PC-9 (cell line): ENCODE results near the gene FCHO1. TPM values are rescaled to one million over a fixed set of nuclear protein-coding genes. Genes with fewer than 3 reads are reported as not detected.

Experiments used
- BruUV-seq: library from RNA; stranded (reverse); fragments of 400-500 nt; replicated peaks from 2 replicates; lab custom pipeline; 2021; lab: Mats Ljungman, UMichigan
- CTCF ChIA-PET: fragments of 300-600 bp; sonication (Branson Sonifier 250); formaldehyde crosslinking; loops from one replicate; lab custom pipeline; 2022; ENCODE audit warnings: antibody characterized with exemption; lab: Charles Lee
- POLR2A ChIA-PET: fragments of 300-600 bp; sonication (Branson Sonifier 250); formaldehyde crosslinking; loops from one replicate; lab custom pipeline; 2022; ENCODE audit warnings: antibody characterized with exemption; ENCODE audit not compliant: unreplicated experiment; lab: Charles Lee
- DNase-seq, 2 experiments: peaks; one replicate each; pipeline versions ENCODE4 v3.0.0 to v3.0.0-alpha.2; 2015 to 2022; ENCODE audit warnings: mixed read lengths in 1 of 2
- H2AFZ ChIP-seq: fragments of 200-600 bp; sonication (generic); 2 replicates; pipeline ENCODE4 v1.8.1; 2017; ENCODE audit warnings: antibody characterized with exemption
- H3F3A ChIP-seq: fragments of 200-600 bp; sonication (generic); 2 replicates; pipeline ENCODE4 v1.8.1; 2017; ENCODE audit warnings: antibody characterized with exemption, mild to moderate bottlenecking, low read depth; ENCODE audit not compliant: insufficient read depth
- H3K27ac ChIP-seq: fragments of 200-600 bp; sonication (generic); 2 replicates; pipeline ENCODE4 v1.6.1; 2016; ENCODE audit warnings: mixed run types
- H3K27me3 ChIP-seq: fragments of 200-600 bp; sonication (generic); 2 replicates; pipeline ENCODE4 v1.6.1; 2016; ENCODE audit warnings: low read depth, mixed run types; ENCODE audit not compliant: insufficient read depth
- H3K36me3 ChIP-seq: fragments of 200-600 bp; sonication (generic); 2 replicates; pipeline ENCODE4 v1.6.1; 2016; ENCODE audit warnings: low read depth, mixed run types
- H3K4me1 ChIP-seq: fragments of 200-600 bp; sonication (generic); replicated peaks from 2 replicates; pipeline ENCODE4 v1.6.1; 2016; ENCODE audit warnings: mixed run types; ENCODE audit not compliant: insufficient read depth
- H3K4me2 ChIP-seq: fragments of 200-600 bp; sonication (generic); 2 replicates; pipeline ENCODE4 v1.6.1; 2017; ENCODE audit warnings: mixed run types
- H3K4me3 ChIP-seq: fragments of 200-600 bp; sonication (generic); 2 replicates; pipeline ENCODE4 v1.6.1; 2016; ENCODE audit warnings: mixed run types
- H3K79me2 ChIP-seq: fragments of 200-600 bp; sonication (generic); 2 replicates; pipeline ENCODE4 v1.6.1; 2017; ENCODE audit warnings: low read depth, mixed run types
- H3K9me2 ChIP-seq: fragments of 200-600 bp; sonication (generic); 2 replicates; pipeline ENCODE4 v1.8.1; 2017; ENCODE audit warnings: mild to moderate bottlenecking; ENCODE audit not compliant: insufficient read depth
- H3K9me3 ChIP-seq: fragments of 200-600 bp; sonication (generic); 2 replicates; pipeline ENCODE4 v1.8.1; 2016; ENCODE audit warnings: low read depth; ENCODE audit not compliant: insufficient read depth
- H4K20me1 ChIP-seq: fragments of 200-600 bp; sonication (generic); 2 replicates; pipeline ENCODE4 v1.8.1; 2017; ENCODE audit not compliant: insufficient read depth
- CTCF ChIP-seq: fragments of 200-600 bp; sonication (generic); conservative IDR thresholded peaks from 2 replicates; pipeline ENCODE4 v1.6.1; 2017; ENCODE audit warnings: mixed run types, antibody characterized with exemption, mild to moderate bottlenecking, moderate library complexity
- EZH2 ChIP-seq: fragments of 200-600 bp; sonication (generic); IDR thresholded peaks from 2 replicates; pipeline ENCODE4 v1.8.0; 2017; ENCODE audit warnings: antibody characterized with exemption, low read depth
- intact Hi-C: fragments of 100-400 bp; cut with micrococcal nuclease; formaldehyde crosslinking; loops from one replicate; pipeline ENCODE4 v1.10.0; 2022; ENCODE audit not compliant: unreplicated experiment
- total RNA-seq: library from RNA; stranded (reverse); gene quantifications from 2 replicates; pipeline ENCODE4 v1.2.3, GENCODE V29; 2021

Gene FCHO1
- total RNA-seq, 1 experiment from 2014 or later = 34.8 TPM

- no peaks in the 10 kb centered on the region for H3K9me3 ChIP-seq
- peaks cover 22% of the 10 kb centered on the region for H3F3A ChIP-seq
- peaks cover 1% of the 10 kb centered on the region; the same call in 1 of the 2 replicates for H3K4me1 ChIP-seq
- TF ChIP-seq EZH2 (no peak), CTCF (peak; percentile 97)
- no peaks in the 10 kb centered on the region for H4K20me1 ChIP-seq
- peaks cover 10% of the 10 kb centered on the region; the same call in 1 of the 2 replicates for H3K36me3 ChIP-seq
- no peaks in the 10 kb centered on the region for H3K27me3 ChIP-seq
- POLR2A ChIA-PET = no interaction called here
- no peaks in the 10 kb centered on the region for H3K9me2 ChIP-seq
- no peak overlapping the region for H3K4me2 ChIP-seq
- H2AFZ ChIP-seq = no peak overlapping the region
- H3K4me3 ChIP-seq = no peak overlapping the region
- CTCF ChIA-PET = interaction anchor here (0.6 kb wide), 2 partner anchors 170 to 563 kb away, joined by 5 to 7 read pairs; no protein-coding TSS in a partner anchor
- intact Hi-C loops = no loop called here
- peaks cover 8% of the 10 kb centered on the region; the same call in 1 of the 2 replicates for H3K79me2 ChIP-seq
- H3K27ac ChIP-seq = no peak overlapping the region
- DNase-seq = peak; percentile 48 to 54
- BruUV-seq = no TSS peak
Observed at GRCh38 chr19:17784201-17785008, 33.1 kb downstream of the FCHO1 start.

- Histone ChIP-seq H2AFZ (no peak overlapping the region), H3K79me2 (no peaks in the 10 kb centered on the region), H3F3A (peaks cover 47% of the 10 kb centered on the region), H3K27me3 (no peaks in the 10 kb centered on the region), H3K4me1 (peaks cover 31% of the 10 kb centered on the region), H3K4me3 (no peak overlapping the region), H3K9me3 (no peaks in the 10 kb centered on the region), H3K9me2 (no peaks in the 10 kb centered on the region), H3K4me2 (no peak overlapping the region), H3K27ac (no peak overlapping the region), H4K20me1 (no peaks in the 10 kb centered on the region), H3K36me3 (peaks cover 7% of the 10 kb centered on the region; the same call in 1 of the 2 replicates)
- TF ChIP-seq CTCF (no peak), EZH2 (no peak)
- ChIA-PET POLR2A (interaction anchor here (0.8 kb wide), 1 partner anchor 472 kb away, joined by 9 read pairs; no protein-coding TSS in a partner anchor), CTCF (no interaction called here)
- intact Hi-C loops = no loop called here
- BruUV-seq = no TSS peak
- DNase-seq = peak in 1 of 2 experiments; percentile 18
Observed at GRCh38 chr19:17787274-17787913, 36.1 kb downstream of the FCHO1 start.

GRCh38 chr19:17788632-17789031, 37.4 kb downstream of the FCHO1 start:
- Histone ChIP-seq H3F3A (peaks cover 56% of the 10 kb centered on the region), H3K27ac (0 out of 2 replicates have a peak overlapping the region, but pooled peaks have one; percentile 87), H3K4me3 (no peak overlapping the region), H3K79me2 (no peaks in the 10 kb centered on the region), H3K27me3 (no peaks in the 10 kb centered on the region), H3K4me2 (no peak overlapping the region), H3K9me2 (no peaks in the 10 kb centered on the region), H3K36me3 (peaks cover 5% of the 10 kb centered on the region; the same call in 1 of the 2 replicates), H3K4me1 (peaks cover 34% of the 10 kb centered on the region), H4K20me1 (no peaks in the 10 kb centered on the region), H3K9me3 (no peaks in the 10 kb centered on the region), H2AFZ (no peak overlapping the region)
- DNase-seq = peak in 1 of 2 experiments; percentile 25
- intact Hi-C loops = no loop called here
- TF ChIP-seq CTCF (no peak), EZH2 (no peak)
- POLR2A ChIA-PET = no interaction called here
- CTCF ChIA-PET = no interaction called here
- BruUV-seq = no TSS peak
